Activated CD4-positive, CD25-positive, alpha-beta regulatory T cell treated with anti-CD3 and anti-CD28 coated beads, Interleukin-2, amount 50 U/mL, for 16 hours (primary cell): ENCODE data around the gene URB1.
"Not testable (repeated sequence)": the region's sequence is repeated elsewhere in the genome, so short reads cannot be mapped to it uniquely, and the experiment has no call there.

ENCODE experiments used
- DNase-seq: peaks from one replicate; pipeline ENCODE4 v3.0.0-alpha.2; 2020; ENCODE audit warnings: low read depth, low spot score

URB1 gene

GRCh38 chr21:32370998-32371766, 21.6 kb downstream of the URB1 start:
- DNase-seq, result no peak

- DNase-seq, result not testable (repeated sequence)
Observed at GRCh38 chr21:32368961-32369360, 23.9 kb downstream of the URB1 start.

GRCh38 chr21:32368386-32368785, 24.4 kb downstream of the URB1 start:
- DNase-seq, result no peak

GRCh38 chr21:32367158-32367557, 25.7 kb downstream of the URB1 start:
- DNase-seq, result no peak

- no peak for DNase-seq
Observed at GRCh38 chr21:32366191-32366590, 26.6 kb downstream of the URB1 start.

- no peak for DNase-seq
Observed at GRCh38 chr21:32364796-32365195, 28.0 kb downstream of the URB1 start.

- no peak for DNase-seq
Observed at GRCh38 chr21:32364387-32364786, 28.4 kb downstream of the URB1 start.

GRCh38 chr21:32360401-32360975, 32.3 kb downstream of the URB1 start:
- DNase-seq, result no peak

- DNase-seq, result no peak
Observed at GRCh38 chr21:32359719-32360260, 33.0 kb downstream of the URB1 start.

- DNase-seq, result no peak
Observed at GRCh38 chr21:32356874-32357395, 35.9 kb downstream of the URB1 start.

GRCh38 chr21:32353002-32353711, 39.7 kb downstream of the URB1 start:
- no peak for DNase-seq

GRCh38 chr21:32352526-32352925, 40.3 kb downstream of the URB1 start:
- no peak for DNase-seq

GRCh38 chr21:32351428-32351827, 41.4 kb downstream of the URB1 start:
- DNase-seq, result no peak

- DNase-seq, result no peak
Observed at GRCh38 chr21:32350981-32351380, 41.8 kb downstream of the URB1 start.

GRCh38 chr21:32350211-32350980, 42.4 kb downstream of the URB1 start:
- DNase-seq, result no peak

- no peak for DNase-seq
Observed at GRCh38 chr21:32349333-32349944, 43.4 kb downstream of the URB1 start.

- DNase-seq, result no peak
Observed at GRCh38 chr21:32348604-32349332, 44.0 kb downstream of the URB1 start.

GRCh38 chr21:32347977-32348376, 44.8 kb downstream of the URB1 start:
- DNase-seq, result no peak

- no peak for DNase-seq
Observed at GRCh38 chr21:32347351-32347750, 45.5 kb downstream of the URB1 start.

- no peak for DNase-seq
Observed at GRCh38 chr21:32346951-32347350, 45.9 kb downstream of the URB1 start.
